GM18870 (cell line): ENCODE results near the gene PSPN.
"Not testable (repeated sequence)": the region's sequence is repeated elsewhere in the genome, so short reads cannot be mapped to it uniquely, and the experiment has no call there.

Experiments used
- ATAC-seq: cut with Tn5 transposase; IDR thresholded peaks from one replicate; pipeline ENCODE4 v1.9.1; 2021; ENCODE audit warnings: moderate library complexity; ENCODE audit not compliant: unreplicated experiment

The PSPN gene

DNA sequence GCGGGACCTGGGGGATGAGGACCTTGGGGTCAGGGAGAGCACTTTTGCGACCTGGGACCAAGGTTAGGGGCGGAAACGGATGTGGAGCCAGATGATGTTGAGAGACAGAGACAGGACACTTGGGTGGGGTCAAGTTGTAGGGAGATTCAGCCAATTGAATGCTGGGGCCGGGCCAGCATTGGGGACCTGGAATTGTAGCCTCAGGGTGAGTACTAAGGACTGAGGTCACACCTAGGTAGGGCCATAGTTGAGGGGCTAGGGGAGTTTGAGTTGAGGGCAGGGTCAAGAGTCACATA lies 2.0 kb downstream of the PSPN start:
- ATAC-seq: no peak

DNA sequence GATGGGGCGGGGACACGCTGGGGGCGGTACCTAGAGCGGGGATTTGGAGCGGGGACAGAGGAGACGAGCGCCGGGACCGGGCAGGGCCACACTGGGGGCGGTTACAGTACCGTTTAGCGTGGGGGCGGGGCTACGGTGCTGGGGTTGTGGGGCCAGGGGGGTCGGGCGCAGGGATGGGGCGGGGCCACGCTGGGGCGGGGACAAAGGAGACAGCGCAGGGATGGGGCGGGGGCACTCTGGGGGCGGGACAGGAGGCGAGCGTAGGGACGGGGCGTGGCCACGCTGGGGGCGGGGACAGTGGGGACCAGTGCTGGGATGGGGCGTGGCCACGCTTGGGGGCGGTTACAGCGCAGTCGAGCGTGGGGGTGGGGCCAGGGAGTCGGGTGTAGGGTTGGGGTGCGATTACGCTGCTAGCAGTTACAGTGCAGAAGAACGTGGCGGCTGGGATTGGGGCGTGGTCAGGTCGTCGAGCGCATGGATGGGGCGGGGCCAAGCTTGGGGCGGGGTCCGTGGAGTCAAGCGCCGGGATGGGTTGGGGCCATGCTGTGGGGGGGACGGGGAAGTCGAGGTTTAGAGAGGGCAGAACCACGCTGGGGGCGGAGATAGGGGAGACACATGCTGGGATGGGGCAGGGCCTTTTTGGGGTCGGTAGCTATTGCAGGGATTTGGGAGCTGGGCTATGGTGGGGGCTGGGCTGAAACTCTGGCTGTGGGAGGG lies 2.5 kb downstream of the PSPN start:
- ATAC-seq: no peak

DNA sequence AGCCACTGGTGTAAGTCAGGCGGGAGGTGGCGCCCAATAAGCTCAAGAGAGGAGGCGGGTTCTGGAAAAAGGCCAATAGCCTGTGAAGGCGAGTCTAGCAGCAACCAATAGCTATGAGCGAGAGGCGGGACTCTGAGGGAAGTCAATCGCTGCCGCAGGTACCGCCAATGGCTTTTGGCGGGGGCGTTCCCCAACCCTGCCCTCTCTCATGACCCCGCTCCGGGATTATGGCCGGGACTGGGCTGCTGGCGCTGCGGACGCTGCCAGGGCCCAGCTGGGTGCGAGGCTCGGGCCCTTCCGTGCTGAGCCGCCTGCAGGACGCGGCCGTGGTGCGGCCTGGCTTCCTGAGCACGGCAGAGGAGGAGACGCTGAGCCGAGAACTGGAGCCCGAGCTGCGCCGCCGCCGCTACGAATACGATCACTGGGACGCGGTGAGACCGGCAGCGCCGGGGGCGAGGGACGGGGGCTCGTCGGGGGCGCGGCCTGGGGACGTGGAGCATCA lies 3.1 kb downstream of the PSPN start, which contains the start of gene ALKBH7:
Gene ALKBH7 (plus strand): TSS at position 201 of the 502 bp plus-strand sequence. CDS start 27 bp downstream, at position 228.
- ATAC-seq: peak; percentile 86

DNA sequence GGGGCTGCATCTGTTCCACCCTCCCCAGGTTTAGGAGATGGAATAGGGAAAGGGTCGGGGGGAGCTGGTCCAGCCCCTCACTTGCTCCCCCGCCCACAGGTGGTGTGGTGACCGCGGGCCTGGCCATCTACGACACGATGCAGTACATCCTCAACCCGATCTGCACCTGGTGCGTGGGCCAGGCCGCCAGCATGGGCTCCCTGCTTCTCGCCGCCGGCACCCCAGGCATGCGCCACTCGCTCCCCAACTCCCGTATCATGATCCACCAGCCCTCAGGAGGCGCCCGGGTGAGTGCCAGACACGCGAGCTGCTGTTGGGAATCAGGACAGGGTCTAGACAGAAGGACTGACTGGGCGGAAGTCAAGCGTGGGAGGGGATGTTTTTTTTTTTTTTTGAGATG lies 11.4 kb downstream of the PSPN start:
- ATAC-seq: no peak

DNA sequence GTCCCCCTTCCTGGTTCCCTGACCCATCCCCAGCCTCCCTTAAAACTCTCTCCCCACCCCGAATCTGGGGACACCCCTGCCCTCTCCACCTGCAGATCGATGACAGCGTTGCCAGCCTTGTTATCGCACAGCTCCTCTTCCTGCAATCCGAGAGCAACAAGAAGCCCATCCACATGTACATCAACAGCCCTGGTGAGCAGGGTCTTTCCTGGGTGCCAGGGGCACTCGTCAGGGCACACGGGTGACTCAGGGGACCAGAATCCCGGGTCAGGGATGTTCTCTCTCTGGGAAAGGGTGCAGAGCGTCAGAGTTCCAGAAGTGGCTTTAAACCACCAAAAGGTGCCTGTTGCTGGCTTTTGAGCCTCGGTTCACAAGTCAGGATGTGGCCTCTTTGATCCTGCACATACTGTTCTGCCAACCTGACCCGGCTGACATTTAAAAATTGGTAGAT lies 13.4 kb downstream of the PSPN start:
- no peak for ATAC-seq

DNA sequence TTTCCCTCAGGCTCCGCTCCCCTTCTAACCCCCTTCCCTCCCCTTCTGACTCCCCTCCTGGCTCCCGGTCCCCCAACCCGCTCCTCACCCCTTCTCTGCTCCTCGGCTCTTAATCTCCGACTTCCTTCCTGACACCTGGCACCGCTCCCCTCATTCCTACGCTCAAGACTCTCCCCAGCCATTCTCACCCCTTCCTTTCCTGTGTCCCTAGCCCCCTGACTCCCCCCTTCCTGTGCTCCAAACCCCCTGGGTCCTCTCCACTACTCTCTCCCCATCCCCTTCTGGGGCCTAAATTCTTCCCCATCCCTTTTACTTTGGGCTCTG lies 13.7 kb downstream of the PSPN start:
- ATAC-seq: no peak

DNA sequence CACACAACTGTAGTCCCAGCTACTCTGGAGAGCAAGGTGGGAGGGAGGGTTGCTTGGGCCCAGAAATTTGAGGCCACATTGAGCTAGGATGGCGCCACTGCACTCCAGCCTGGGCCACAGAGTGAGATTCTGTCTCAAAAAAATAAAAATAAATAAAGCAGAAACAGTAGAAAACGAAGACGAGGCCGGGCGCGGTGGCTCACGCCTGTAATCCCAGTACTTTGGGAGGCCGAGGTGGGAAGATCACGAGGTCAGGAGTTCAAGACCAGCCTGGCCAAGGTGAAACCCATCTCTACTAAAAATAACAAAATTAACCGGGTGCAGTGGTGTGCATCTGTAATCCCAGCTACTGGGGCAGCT lies 14.9 kb downstream of the PSPN start:
- not testable (repeated sequence) for ATAC-seq

DNA sequence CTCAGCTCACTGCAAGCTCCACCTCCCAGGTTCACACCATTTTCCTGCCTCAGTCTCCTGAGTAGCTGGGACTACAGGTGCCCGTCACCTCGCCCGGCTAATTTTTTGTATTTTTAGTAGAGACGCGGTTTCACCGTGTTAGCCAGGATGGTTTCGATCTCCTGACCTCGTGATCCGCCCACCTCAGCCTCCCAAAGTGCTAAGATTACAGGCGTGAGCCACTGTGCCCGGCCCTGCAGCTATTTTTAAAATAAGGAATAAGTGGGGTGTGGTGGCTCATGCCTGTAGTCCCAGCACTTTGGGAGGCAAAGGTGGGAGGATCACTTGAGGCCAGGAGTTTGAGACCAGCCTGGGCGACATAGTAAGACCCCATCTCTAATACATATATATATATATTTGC lies 15.3 kb downstream of the PSPN start:
- ATAC-seq: not testable (repeated sequence)

DNA sequence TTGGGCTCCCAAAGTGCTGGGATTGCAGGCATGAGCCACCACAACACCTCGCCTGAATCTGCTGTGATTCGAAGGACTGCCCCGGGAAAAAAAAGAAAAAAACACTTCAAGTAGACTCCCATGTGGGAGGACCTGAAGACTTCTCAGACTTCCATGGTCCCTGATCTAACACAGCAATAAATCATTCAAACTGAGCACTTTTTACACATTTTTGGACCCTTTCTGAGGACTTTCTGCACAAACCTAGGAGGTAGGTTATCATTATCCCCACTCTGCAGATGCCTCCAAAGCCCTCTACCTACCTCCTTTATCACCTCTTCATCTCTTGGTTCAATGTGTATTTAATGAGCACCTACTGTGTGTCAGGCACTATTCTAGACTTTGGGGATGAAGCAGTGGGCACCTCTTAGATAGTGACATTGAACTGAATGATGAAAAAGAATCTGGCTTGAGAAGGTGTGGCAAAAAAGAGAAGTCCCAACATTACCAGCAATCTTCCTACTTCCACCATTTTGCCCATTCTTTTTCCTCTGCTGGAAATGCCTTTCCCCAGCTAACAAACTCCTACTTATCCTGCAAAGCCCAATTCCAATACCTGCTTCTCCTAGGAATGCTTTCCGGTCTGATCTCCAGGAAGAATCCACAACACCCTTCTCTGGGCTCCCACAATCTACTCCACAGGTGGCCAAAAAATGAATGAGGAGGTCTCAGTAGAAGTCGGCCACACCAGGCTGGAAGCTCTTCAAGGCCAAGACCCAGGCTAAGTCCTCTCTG lies 16.0 kb downstream of the PSPN start:
- ATAC-seq: no peak

DNA sequence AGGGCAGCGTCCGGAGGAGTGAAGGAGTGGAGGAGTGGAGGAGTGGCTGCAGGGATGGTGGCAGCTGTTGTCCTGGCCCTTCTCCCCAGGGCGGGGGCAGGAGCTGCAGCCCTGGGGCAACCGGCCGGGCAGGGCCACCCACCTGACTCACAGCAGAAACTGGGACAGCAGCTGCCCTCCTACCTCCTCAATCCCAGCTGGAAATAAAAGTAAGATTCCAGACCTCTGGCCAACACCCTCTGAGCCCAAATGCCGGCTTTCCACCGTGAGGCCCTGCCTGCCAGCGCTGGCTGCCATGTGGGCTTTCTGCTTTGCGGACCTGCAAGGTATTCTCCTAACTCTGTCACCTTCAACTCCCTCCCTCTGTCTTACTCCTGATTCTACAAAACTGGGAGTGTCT lies 17.7 kb downstream of the PSPN start:
- no peak for ATAC-seq

DNA sequence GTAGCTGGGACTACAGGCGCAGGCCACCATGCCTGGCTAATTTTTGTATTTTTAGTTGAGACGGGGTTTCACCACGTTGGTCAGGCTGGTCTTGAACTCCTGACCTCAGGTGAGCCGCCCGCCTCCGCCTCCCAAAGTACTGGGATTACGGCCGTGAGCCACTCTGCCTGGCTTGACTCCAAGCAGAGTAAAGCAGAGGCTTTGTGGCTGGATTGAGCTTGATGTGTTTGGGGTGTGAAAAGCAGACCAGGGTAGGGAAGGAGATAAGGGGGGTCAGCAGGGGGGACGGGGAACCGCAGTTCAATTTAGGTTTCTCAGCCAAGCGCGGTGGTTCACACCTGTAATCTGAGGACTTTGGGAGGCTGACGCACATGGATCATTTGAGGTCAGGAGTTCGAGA lies 18.6 kb downstream of the PSPN start:
- no peak for ATAC-seq

DNA sequence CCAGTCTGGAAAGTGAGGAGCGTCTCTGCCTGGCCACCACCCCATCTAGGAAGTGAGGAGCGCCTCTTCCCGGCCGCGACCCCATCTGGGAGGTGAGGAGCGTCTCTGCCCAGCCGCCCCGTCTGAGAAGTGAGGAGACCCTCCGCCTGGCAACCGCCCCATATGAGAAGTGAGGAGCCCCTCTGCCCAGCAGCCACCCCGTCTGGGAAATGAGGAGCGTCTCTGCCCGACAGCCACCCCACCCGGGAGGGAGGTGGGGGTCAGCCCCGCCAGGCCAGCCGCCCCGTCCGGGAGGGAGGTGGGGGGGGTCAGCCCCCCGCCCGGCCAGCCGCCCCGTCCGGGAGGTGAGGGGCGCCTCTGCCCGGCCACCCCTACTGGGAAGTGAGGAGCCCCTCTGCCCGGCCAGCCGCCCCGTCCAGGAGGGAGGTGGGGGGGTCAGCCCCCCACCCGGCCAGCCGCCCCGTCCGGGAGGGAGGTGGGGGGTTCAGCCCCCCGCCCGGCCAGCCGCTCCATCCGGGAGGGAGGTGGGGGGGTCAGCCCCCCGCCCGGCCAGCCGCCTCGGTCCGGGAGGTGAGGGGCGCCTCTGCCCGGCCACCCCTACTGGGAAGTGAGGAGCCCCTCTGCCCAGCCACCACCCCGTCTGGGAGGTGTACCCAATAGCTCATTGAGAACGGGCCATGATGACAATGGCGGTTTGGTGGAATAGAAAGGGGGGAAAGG lies 20.3 kb downstream of the PSPN start:
- ATAC-seq: not testable (repeated sequence)

DNA sequence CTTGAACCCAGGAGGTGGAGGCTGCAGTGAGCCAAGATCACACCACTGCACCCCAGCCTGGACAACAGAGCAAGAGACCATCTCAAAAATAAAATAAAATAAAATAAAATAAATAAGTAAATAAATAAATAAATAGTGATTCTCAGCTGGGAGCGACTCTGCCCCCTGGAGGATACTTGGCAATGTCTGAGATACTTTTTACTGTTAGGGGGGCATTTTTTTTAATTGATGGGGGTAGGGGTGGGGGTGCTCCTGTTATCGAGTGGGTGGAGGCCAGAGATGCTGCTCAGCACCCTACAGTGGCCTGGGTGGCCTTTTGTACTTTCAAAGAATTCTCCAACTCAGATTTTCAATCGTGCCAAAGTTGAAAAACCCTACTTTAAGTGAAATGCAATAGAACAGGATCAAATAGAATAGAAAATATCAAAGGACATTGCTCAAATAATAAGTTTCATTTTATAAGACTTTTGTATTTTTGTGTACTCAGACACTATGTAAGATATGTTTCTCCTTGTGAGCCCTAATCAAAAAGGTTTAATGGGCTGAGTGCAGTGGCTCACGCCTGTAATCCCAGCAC lies 21.5 kb downstream of the PSPN start:
- ATAC-seq: no peak

DNA sequence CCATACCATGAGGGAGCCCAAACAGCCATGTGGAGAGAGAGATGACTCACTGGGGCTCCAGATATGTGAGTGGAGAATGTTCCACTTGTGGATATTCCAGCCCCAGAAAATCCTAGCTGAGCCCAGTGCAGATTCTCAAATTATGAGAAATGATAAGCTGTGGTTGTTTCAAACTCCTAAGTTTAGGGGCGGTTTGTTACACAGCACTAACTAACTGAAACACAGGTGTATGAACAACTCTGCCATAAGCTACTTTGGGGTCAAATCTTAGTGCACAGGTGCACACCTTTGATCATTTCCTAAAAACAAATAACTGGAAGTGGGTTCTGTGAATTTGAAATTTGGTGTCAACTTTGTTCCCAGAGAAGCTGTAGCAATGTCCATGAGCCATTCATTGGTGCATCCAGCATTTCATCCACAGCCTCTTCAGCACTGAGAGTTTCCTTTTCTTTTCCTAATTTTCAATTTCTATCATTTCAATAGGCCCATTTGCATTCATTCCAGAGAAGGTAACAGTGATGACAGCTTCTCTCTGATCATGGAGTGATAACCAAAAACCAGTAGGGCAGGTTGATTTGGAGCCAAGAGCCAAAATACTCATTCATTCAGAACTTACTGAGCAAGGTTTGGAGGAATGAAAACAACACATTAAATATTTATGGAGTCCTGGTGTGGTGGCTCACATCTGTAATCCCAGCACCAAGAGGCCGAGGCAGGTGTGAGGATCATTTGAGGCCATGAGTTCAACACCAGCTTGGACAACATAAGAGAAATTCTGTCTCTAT lies 23.2 kb downstream of the PSPN start:
- ATAC-seq: no peak

DNA sequence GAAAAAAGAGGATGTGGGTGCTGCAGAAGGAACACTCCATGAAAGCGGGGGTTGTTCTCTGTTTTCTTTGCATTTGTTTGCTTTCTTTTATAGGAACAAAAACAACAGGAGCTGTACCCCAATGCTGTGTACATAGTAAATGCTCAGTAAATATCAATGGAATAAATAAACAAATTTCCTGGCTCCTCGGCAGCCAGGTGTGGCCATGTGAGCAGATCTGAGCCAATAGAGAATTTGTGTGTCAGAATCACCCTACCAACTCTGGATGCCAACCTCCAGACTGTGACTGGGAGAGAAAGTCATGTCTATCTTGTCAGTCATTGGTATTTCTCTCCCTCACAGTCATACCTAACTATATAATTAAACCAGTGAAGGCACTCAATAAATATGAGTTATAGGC lies 25.0 kb downstream of the PSPN start:
- no peak for ATAC-seq

DNA sequence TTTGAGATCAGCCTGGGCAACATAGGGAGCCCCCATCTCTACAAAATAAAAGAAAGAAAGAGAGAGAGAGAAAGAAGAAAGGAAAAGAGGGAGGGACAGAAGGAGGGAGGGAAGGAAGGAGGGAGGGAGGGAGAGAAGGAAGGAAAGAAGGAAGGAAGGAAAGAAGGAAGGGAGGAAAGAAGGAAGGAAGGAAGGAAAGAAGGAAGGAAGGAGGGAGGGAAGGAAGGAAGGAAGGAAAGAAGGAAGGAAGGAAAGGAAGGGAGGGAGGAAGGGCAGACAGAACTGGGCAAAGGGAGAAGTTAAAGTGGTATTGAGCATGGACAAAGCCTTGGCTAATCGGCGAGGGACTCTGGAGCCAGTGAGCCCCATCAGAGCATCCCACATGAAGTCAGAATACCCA lies 26.5 kb downstream of the PSPN start:
- not testable (repeated sequence) for ATAC-seq

DNA sequence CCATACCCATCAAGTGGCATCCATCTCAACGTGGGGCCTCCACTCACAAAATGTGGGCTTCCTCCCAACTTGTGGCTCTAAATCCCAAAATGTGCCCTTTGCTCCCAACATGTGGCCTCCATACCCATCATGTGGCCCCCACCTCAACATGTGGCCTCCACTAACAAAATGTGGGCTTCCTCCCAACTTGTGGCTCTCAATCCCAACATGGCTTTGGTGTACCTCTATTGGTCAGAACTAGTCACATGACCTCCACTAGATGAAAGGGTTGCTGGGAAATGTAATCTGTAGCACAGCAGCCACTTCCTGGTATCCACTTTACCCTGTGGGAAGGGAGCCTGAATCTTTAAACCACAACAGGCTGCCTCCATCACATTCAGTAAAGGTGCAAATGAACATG lies 32.3 kb downstream of the PSPN start:
- no peak for ATAC-seq

DNA sequence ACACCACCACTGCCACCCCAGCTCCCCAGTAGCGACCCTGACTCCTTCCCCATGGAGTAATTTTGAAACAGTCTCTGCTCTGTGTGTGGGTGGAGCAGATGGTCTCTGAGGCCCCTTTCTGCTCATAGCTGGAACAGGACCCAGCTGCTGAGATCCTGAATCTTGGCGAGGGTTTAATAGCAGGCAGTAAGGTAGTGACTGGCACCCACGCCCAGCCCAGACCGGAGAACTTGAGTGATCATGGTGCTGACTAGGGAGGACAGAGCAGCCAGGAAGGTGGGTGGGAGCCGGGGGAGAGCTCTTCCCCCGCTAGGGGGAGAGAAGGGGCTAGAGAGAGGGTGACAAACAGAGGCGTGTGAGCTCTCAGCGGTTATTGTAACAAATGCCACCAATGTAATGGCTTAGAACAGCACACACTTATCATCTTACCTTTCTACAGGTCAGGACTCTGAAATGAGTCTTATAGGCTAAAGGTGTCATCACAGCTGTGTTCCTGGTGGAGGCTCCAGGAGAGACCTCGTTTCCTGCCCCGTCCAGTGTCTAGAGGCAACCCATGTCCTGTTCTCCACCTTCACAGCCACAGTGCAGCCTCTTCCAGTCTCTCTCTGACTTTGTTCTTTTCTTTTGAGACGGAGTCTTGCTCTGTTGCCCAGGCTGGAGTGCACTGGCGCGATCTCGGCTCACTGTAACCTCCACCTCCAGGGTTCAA lies 35.1 kb downstream of the PSPN start:
- no peak for ATAC-seq

DNA sequence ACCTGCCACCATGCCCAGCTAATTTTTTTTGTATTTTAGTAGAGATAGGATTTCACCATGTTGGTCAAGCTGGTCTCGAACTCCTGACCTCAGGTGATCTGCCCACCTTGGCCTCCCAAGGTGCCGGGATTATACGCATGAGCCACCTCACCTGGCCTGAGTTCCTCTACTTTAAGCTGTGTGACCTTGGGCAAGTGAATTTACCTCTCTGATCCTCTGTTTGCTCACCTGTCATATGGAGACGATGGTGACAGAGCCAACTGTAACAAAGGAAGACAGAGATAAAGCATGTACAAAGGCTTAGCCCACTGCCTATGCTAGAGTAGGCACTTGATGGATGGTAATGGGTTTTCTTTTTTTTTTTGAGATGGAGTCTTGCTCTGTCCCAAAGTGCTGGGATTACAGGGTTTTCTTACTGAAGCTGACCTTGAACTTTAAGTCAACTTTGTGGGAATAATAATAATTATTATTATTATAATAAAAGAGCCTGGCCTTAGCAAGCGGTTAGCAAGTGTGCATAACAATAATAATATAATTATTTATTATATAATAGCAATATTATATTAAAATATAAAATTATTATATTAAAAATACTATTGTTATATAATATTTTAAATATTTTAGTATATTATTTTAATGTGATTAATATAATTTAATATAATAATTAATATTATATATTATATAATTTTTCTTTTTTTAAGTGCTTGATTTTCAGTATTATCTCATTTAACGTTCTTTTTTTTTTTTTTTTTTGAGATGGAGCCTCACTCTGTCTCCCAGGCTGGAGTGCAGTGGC lies 41.0 kb downstream of the PSPN start:
- no peak for ATAC-seq
